HG03060 (cell line): ENCODE data around the gene CDC42EP1.
A peak's percentile ranks its signal among the peaks of the same experiment; 100 is the strongest.
"Not testable (repeated sequence)": the region's sequence is repeated elsewhere in the genome, so short reads cannot be mapped to it uniquely, and the experiment has no call there.

Experiments
- ATAC-seq: cut with Tn5 transposase; IDR thresholded peaks from one replicate; pipeline ENCODE4 v1.9.1; 2021; ENCODE audit warnings: low read depth, moderate number of reproducible peaks; ENCODE audit not compliant: unreplicated experiment

Gene CDC42EP1

DNA sequence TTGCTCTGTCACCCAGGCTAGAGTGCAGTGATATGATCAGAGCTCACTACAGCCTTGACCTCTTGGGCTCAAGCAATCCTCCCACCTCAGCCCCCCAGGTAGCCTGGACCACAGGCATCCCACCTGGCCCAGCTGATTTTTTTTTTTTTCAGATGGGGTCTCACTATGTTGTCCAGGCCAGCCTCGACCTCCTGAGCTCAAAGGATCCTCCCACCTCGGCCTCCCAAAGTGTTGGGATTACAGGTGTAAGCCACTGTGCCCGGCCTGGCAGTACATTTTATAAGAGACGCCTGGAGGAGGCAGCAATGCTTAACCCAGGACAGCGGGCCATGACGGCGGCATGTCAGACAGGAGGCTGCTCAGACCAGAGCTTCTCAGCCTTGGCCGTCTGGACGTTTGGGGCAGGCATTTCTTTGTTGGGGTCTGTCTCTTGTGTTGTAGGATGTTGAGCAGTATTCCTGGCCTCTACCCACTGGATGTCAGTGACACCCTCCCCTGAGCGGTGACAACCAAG is 15.3 kb downstream of the CDC42EP1 start:
- no peak for ATAC-seq

DNA sequence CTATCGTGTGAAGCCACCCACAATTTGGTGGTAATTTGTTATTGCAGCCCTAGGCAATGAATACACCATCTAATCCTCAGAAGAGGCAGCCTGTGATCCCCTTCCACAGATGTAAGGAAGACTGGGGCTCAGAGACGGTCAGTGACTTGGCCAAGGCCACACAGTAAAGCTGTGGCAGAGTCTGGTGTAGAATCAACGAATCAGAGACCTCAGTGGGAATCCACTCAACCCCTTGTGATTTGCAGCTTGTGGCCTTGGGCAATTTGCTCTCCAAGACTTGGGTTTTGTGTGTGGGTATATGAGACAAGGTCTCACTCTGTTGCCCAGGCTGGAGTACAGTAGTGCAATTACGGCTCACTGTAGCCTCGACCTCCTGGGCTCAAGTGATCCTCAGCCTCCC is 17.7 kb downstream of the CDC42EP1 start:
- no peak for ATAC-seq

DNA sequence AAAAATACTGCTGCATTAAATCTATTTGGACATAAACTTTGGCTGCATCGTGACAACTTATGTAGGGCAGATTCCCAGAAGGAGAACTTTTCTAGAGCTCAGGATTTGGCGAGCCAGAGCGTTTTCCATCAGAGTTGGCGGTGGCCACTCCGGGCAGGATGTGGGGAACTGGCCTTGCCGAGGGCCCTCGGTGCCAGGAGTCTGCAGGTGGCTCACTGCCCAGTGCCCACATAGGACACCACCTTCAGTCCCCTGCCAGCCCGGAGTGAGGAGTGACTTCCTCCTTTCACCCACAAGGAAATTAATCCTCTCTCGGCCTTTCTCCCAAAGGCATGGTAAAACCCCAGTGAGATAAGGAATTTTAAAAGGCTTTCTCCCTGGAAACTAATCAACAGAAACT is 21.2 kb downstream of the CDC42EP1 start:
- ATAC-seq: no peak

DNA sequence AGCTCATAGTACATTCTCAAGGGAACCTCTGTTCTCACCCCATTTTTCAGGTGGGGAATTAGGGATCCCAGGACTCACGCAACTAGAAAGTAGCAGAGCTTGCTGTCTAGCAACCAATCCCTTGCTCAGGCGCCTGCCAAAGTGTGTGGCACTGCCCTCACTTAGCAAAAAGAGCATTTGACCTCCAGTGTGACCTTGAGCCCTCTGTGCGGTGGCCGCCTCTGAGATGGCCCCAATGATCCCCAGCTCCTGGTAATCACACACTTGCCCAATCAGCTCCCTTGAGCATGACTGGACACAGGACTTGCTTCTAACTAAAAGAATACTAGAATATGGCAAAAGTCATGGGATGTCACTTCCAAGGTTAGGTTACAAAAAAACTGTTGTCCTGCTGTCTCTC is 22.2 kb downstream of the CDC42EP1 start:
- no peak for ATAC-seq

GRCh38 chr22:37588546-37589215 is 28.4 kb downstream of the CDC42EP1 start:
- no peak for ATAC-seq

DNA sequence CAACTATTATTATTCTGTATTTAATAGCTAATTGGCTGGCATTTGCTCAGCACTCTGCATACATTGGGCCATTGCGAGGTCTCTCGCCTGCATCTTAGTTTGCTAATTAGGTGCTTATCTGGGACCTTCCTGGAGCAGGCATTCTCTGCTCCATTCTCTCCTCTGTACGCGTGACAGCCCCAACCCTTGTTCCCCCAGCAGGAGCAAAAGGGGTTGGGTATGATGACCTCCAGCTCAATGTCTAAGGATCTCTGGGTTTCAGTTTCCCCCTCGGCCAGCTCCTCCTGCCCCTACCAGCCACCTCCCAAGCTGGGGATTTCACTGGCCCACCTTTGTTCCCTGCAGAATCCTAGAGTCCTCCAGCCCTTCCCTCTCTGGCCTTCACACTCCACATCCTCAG is 29.4 kb downstream of the CDC42EP1 start:
- no peak for ATAC-seq

DNA sequence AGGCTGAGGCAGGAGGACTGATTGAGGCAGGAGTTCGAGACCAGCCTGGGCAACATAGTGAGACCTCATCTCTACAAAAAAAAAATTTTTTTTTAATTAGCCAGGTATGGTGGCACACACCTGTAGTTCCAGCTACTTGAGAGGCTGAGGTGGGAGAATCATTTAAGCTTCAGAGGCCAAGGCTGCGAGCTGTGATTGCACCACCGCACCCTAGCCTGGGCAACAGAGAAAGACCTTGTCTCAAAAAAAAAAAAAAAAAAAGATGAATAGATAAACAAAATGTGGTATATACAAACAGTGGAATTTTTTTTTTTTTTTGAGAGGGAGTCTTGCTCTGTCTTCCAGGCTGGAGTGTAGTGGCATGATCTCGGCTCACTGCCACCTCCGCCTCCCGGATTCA is 30.8 kb downstream of the CDC42EP1 start:
- not testable (repeated sequence) for ATAC-seq

DNA sequence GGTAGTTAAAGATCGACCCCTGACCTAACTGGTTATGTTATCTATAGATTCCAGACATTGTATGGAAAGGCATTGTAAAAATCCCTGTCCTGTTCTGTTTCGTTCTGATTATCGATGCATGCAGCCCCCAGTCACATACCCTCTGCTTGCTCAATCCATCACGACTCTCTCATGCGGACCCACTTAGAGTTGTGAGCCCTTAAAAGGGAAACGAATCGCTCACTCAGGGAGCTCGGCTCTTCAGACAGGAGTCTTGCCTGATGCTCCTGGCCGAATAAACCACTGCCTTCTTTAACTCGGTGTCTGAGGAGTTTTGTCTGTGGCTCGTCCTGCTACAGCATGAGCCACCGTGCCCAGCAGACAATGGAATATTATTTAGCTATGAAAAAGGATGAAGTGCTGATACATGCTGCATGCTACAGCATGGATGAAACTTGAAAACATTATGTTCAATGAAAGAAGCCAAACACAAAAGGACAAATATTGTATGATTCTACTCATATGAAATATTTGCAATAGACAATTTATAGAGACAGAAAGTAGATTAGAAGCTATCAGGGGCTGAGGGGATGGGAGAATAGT is 31.6 kb downstream of the CDC42EP1 start:
- no peak for ATAC-seq

- ATAC-seq: no peak
Measured at GRCh38 chr22:37594237-37594636, 34.0 kb downstream of the CDC42EP1 start.

- no peak for ATAC-seq
Measured at GRCh38 chr22:37599153-37599552, 38.9 kb downstream of the CDC42EP1 start.

- no peak for ATAC-seq
Measured at GRCh38 chr22:37601203-37601539, 40.9 kb downstream of the CDC42EP1 start.

DNA sequence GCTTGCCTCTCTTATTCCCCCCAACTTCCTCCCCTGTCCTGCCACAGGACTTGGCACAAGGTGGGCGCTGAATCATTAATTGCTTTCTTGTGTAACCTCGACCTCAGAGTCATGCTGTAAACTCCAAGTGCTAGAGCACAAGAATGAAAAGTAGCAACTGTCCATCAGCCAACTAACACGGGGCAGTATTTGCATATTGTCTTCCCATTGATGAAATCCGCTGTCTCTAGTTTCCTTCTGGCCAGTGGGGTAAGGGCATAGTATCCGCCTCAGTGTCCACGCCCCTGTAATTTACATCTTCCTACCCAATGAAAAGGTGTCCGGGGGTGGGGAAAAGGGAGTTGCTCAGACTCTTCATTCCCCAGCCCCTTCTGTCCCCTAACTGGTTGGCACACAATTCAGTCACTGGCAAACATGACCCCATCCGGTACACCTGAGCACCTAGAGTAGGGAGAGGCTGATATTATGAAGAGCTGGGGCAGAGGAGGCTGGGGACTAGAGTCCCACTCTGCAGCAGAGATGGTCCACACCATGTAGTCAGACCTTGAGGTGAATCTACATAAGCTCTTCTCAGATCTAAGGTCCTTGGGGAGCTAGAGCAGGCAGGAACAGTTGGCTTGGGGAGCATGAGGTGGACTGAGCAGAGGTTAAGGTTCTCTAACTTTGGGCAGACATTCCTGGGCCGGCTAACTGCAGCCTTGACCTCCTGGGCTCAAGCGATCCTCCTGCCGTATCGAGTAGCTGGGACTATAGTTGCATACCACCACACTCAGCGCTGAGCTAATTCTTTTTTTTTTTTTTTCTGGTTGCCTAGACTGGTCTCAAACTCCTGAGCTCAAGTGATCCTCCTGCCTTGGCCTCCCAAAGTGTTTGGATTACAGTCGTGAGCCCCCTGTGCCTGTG is 41.5 kb downstream of the CDC42EP1 start:
- ATAC-seq: no peak

- ATAC-seq: not testable (repeated sequence)
Measured at GRCh38 chr22:37602546-37603277, 42.4 kb downstream of the CDC42EP1 start.

GRCh38 chr22:37604074-37604473 is 43.8 kb downstream of the CDC42EP1 start:
- ATAC-seq: no peak

GRCh38 chr22:37604875-37605274 is 44.6 kb downstream of the CDC42EP1 start:
- no peak for ATAC-seq

- ATAC-seq: no peak
Measured at GRCh38 chr22:37607010-37607934, 47.0 kb downstream of the CDC42EP1 start.

- peak; percentile 3 for ATAC-seq
Measured at GRCh38 chr22:37607935-37608476, 47.7 kb downstream of the CDC42EP1 start.

- ATAC-seq: peak; percentile 72
Measured at GRCh38 chr22:37608477-37609239, 48.4 kb downstream of the CDC42EP1 start, which contains the start of gene GGA1. TSS of gene GGA1 (plus strand) at chr22:37608834. CDS start at chr22:37608861, 27 bp downstream.
